ENCODE results near the gene STING1. TPM values are rescaled to one million over a fixed set of nuclear protein-coding genes. Genes with fewer than 3 reads are reported as not detected.
A peak's percentile ranks its signal among the peaks of the same experiment; 100 is the strongest.
"Not testable (repeated sequence)": the region's sequence is repeated elsewhere in the genome, so short reads cannot be mapped to it uniquely, and the experiment has no call there.

STING1 gene
- total and polyA plus RNA-seq, 2 of the 13 experiments (the other 11 are each of a cell fraction or from before 2014, with no cell fraction given) = 1.3 to 4.4 TPM

DNA sequence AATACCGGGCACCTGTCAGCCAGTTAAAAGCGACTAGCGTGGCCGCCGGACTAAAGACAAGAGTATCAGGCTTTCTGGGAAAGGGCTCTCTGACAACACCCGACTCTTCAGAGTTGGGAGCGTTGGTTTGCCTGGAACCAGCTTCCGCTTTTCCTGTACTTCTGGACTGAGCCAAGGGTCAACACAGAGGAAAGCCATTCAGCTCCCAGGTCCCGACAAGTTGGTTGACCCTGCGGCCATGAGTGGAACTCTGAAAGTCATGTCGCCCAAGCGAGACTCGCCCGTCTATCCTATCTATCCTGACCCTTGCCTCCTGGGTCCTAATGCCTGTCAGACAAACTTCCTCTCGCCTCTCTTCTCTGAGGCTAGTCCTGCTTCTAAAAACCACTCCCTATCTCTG, 21.3 kb upstream of the STING1 start (continued):
- TF ChIP-seq, protein P1, sequence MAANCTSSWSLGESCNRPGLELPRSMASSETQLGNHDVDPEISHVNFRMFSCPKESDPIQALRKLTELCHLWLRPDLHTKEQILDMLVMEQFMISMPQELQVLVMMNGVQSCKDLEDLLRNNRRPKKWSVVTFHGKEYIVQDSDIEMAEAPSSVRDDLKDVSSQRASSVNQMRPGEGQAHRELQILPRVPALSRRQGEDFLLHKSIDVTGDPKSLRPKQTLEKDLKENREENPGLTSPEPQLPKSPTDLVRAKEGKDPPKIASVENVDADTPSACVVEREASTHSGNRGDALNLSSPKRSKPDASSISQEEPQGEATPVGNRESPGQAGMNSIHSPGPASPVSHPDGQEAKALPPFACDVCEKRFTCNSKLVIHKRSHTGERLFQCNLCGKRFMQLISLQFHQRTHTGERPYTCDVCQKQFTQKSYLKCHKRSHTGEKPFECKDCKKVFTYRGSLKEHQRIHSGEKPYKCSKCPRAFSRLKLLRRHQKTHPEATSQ (CRISPR knock-in tag; IDR thresholded peaks at IDR 0.05; ENCODE audit: borderline replicate concordance) = 0 out of 2 replicates have a peak, but pooled peaks have one; percentile 84
- TF ChIP-seq ZNF777 (CRISPR knock-in tag; IDR thresholded peaks at IDR 0.05) (peak; percentile 40; the same call in 1 of the 2 replicates), IKZF4 (CRISPR knock-in tag; IDR thresholded peaks at IDR 0.05; ENCODE audit: borderline replicate concordance, low read depth, not compliant biosample characterization) (peak; percentile 57), SPEN (CRISPR knock-in tag; IDR thresholded peaks at IDR 0.05; ENCODE audit: low read depth) (0 out of 2 replicates have a peak, but pooled peaks have one; percentile 33), SOX13 (CRISPR knock-in tag; conservative IDR thresholded peaks at IDR 0.05 in 1 of 2, IDR thresholded peaks at IDR 0.05 in 1 of 2) (peak in 1 of 2 experiments; percentile 37; a peak in 1 of 4 replicates), SOX6 (CRISPR knock-in tag; IDR thresholded peaks at IDR 0.05) (peak; percentile 68), IRF2 (CRISPR knock-in tag; IDR thresholded peaks at IDR 0.05) (peak; percentile 78), HDAC2 (CRISPR knock-in tag; IDR thresholded peaks at IDR 0.05) (peak; percentile 22; the same call in 1 of the 2 replicates), KMT2B (CRISPR knock-in tag; IDR thresholded peaks at IDR 0.05) (peak; percentile 56; the same call in 1 of the 2 replicates), TAF1 (CRISPR knock-in tag; IDR thresholded peaks at IDR 0.05) (peak; percentile 59; the same call in 1 of the 2 replicates), KLF16 (CRISPR knock-in tag; IDR thresholded peaks at IDR 0.05) (0 out of 4 replicates have a peak, but pooled peaks of 1 of the 2 experiments have one; percentile 30), ZNF501 (CRISPR knock-in tag; IDR thresholded peaks at IDR 0.05) (0 out of 2 replicates have a peak, but pooled peaks have one; percentile 9), GATA4 (IDR thresholded peaks at IDR 0.05; ENCODE audit: borderline replicate concordance, low read depth) (peak; percentile 34; the same call in 1 of the 2 replicates), BRD4 (CRISPR knock-in tag; IDR thresholded peaks at IDR 0.05) (peak; percentile 77; the same call in 1 of the 2 replicates), REL (CRISPR knock-in tag; conservative IDR thresholded peaks at IDR 0.05) (0 out of 2 replicates have a peak, but pooled peaks have one; percentile 19), TEAD3 (CRISPR knock-in tag; optimal IDR thresholded peaks at IDR 0.05; ENCODE audit: borderline replicate concordance) (peak; percentile 8)
- not testable (repeated sequence) for TF ChIP-seq SOX13, SOX6 (IDR thresholded peaks at IDR 0.05)
- TF ChIP-seq, protein P2, sequence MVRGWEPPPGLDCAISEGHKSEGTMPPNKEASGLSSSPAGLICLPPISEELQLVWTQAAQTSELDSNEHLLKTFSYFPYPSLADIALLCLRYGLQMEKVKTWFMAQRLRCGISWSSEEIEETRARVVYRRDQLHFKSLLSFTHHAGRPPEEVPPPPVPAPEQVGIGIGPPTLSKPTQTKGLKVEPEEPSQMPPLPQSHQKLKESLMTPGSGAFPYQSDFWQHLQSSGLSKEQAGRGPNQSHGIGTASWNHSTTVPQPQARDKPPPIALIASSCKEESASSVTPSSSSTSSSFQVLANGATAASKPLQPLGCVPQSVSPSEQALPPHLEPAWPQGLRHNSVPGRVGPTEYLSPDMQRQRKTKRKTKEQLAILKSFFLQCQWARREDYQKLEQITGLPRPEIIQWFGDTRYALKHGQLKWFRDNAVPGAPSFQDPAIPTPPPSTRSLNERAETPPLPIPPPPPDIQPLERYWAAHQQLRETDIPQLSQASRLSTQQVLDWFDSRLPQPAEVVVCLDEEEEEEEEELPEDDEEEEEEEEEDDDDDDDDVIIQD (CRISPR knock-in tag; IDR thresholded peaks at IDR 0.05; ENCODE audit: low read depth) = peak; percentile 57; the same call in 1 of the 2 replicates
- TF ChIP-seq, protein P3, sequence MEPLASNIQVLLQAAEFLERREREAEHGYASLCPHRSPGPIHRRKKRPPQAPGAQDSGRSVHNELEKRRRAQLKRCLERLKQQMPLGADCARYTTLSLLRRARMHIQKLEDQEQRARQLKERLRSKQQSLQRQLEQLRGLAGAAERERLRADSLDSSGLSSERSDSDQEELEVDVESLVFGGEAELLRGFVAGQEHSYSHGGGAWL (CRISPR knock-in tag; IDR thresholded peaks at IDR 0.05) = peak; percentile 60; the same call in 1 of the 2 replicates
- TF ChIP-seq, protein P4, sequence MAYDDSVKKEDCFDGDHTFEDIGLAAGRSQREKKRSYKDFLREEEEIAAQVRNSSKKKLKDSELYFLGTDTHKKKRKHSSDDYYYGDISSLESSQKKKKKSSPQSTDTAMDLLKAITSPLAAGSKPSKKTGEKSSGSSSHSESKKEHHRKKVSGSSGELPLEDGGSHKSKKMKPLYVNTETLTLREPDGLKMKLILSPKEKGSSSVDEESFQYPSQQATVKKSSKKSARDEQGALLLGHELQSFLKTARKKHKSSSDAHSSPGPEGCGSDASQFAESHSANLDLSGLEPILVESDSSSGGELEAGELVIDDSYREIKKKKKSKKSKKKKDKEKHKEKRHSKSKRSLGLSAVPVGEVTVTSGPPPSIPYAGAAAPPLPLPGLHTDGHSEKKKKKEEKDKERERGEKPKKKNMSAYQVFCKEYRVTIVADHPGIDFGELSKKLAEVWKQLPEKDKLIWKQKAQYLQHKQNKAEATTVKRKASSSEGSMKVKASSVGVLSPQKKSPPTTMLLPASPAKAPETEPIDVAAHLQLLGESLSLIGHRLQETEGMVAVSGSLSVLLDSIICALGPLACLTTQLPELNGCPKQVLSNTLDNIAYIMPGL (CRISPR knock-in tag; IDR thresholded peaks at IDR 0.05; ENCODE audit: borderline replicate concordance in 1 of 2, low read depth in 1 of 2) = peak in 1 of 2 experiments; percentile 86; a peak in 3 of 4 replicates

Measured in HepG2 (cell line).